ENCODE data around the gene PPFIBP1.
"Not testable (repeated sequence)": the region's sequence is repeated elsewhere in the genome, so short reads cannot be mapped to it uniquely, and the experiment has no call there.

Gene PPFIBP1

DNA sequence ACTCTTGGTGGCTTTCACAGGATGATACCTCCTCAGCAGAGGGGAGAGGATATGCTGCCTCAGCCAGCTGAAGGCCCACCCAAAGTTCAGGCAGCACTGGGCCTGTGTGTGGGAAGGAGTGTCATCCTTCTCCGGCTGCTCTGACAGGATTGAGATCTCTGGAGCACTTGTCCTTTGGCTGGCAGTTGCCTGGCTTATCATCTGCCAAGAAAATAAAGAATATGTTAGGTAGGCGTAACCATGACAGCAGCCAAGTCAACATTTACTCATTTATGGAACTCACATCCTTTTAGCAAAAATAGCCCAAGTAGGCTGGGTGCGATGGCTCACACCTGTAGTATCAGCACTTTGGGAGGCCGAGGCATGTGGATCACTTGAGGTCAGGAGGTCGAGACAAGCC, 68.5 kb downstream of the PPFIBP1 start:
- DNase-seq (ENCODE audit: low read depth) = no peak

DNA sequence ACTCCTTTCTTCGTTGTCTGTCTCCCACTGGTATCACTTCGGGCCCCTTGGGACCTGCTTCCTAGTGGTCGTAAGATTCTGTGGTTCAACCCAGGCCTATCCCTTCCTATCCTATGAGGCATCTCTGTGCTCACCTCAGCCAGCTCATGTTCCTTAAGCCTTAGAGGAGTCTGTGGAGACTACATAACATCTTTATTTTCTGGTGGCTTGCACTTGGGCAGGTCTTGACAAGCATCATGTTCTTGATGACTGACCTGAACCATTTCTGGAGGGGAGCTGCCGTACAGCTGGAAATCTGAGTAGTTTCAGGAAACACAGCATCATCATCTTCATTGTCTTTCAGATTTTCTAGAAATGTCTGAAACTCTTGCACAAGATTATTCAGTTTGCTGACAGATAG, 69.3 kb downstream of the PPFIBP1 start:
- no peak for DNase-seq (ENCODE audit: low read depth)

DNA sequence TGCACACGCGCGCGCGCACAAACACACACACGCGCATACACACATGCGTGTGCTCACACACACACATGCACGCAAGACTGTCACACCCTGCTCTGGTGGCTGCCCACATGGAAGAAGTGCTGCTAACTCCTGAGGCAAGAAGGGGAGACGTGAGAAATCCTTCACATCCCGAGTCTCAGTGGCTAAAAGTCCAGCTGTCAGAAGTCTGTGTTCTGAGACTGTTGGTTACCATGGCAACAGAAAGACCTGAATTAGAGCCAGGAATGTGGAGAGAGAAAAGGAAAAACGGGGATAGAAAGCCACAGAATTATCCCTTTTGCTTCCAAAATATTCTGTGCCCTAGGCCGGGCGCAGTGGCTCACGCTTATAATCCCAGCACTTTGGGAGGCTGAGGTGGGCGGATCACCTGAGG, 71.2 kb downstream of the PPFIBP1 start:
- no peak for DNase-seq (ENCODE audit: low read depth)

GRCh38 chr12:27598866-27599265, 74.9 kb downstream of the PPFIBP1 start:
- DNase-seq (ENCODE audit: low read depth) = not testable (repeated sequence)

DNA sequence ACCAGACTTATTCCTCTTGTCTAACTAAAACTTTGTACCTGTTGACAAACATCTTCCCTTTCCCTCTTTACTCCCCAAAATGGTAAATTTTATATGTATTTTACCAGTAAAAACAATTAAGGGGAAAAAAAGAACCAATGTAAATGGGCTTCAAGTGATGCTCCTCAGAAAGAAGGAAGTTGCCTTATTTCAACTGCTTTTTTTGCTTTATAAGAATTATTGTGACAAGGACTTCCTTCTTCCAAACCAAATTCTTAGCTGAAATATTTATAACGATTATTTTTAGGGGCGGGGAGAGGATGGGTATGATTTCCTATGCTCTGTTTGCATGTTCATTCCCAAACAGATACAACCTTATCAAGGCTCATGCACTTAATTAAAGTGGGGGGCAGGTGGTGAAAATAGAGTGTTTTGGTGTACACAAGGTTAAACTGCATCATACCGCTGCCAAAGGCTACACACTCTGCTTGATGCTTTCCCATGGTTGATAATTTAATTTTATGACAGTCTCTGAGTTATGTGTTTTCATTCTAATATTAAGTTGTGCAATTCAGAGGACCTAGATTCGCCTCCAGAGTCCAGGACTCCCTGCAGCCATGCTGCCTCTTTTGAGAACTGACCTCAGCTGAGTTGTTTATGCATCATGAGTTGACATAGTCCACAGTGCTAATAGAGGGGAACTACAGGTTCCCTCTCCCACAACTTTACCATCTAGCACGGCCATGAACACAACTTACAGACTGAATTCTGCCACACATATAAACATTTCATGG, 77.2 kb downstream of the PPFIBP1 start:
- not testable (repeated sequence) for DNase-seq (ENCODE audit: low read depth)

GRCh38 chr12:27602516-27602915, 78.5 kb downstream of the PPFIBP1 start:
- no peak for DNase-seq (ENCODE audit: low read depth)

- no peak for DNase-seq (ENCODE audit: low read depth)
Observed at GRCh38 chr12:27604431-27604830, 80.4 kb downstream of the PPFIBP1 start.

GRCh38 chr12:27606986-27607385, 83.0 kb downstream of the PPFIBP1 start:
- no peak for DNase-seq (ENCODE audit: low read depth)

- DNase-seq (ENCODE audit: low read depth) = no peak
Observed at GRCh38 chr12:27607591-27607990, 83.6 kb downstream of the PPFIBP1 start.

GRCh38 chr12:27608890-27609289, 84.9 kb downstream of the PPFIBP1 start:
- no peak for DNase-seq (ENCODE audit: low read depth)

DNA sequence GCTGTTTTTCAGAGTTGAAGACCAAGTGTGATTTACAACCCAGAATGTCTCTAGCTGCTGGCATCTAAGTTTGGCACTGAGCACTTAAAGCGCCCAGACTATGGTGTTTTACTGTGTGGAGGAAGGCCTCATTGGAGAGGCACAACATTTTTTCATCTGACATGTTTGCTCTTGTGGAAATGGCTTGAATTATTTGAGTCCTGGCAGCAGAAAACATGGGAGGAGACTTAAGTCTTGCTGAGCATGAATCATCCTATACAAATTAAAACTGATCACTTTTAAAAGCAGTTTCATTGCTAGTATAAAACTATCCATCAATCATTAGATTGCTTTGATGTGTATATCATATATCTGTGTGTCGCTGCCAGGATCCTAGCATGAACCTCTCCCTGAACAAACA, 86.4 kb downstream of the PPFIBP1 start:
- DNase-seq (ENCODE audit: low read depth) = no peak

DNA sequence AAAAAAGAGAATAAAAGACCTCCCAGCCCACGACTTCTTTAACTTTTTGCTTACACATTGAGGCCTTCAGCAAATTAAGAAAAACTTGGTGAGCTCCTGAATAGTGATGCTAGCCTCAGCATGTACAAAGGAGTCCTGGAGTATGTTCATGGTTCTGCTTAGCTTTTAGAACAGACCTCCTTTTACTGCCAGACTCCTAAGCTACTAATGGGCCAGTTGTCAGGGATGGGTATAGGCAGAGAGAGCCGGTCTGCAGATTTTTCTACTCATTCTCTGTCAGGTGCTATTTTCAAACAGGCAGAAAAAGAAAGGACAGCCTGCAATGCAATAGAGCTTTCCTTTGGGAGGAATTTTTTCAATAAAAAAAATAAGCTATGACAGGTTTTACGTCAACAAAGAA, 90.4 kb downstream of the PPFIBP1 start:
- DNase-seq (ENCODE audit: low read depth) = no peak

DNA sequence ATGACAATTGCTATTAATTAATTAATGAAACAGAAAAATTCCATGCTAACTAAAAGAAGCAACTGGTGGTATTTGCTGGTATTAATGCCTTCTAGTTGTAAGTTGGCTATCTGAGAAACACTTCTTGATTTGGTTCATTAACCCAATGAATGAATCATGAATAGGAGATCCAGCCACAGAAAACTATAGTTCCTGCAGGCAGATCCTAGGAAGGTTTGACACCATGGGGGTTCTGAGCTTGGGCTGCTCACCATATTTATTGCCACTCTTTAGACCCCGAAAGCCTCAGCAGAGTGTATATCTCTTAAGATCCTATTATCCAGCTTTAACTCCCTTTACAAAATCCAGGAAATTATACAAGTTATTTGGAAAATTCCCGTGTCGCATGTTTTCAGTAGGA, 90.9 kb downstream of the PPFIBP1 start:
- DNase-seq (ENCODE audit: low read depth) = no peak

DNA sequence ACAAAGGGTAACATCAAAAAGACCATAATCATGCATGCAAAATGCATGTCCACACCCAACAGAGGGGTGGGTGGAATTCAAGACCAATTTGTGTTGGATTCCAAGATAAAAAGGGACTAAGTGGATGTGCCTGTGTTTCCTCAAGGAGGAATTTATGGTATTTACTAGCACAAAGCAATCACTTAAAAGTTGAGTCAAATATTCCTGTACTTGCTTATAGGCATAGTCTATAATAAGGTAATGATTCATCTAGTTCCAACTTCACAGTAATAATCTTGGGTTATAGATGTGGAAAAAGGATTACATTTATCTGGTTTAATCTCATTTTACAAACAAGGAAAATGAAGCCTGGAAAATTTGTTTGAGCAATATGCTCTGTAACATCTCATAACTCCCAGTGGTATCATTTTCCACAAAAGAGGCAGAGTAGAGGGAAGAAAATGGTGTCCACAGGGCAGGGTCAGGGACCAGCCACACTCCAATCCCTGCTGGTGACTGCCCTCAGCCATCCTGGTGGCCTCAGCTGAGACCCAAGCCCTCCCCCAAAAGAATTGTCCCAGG, 91.4 kb downstream of the PPFIBP1 start:
- no peak for DNase-seq (ENCODE audit: low read depth)

- DNase-seq (ENCODE audit: low read depth) = no peak
Observed at GRCh38 chr12:27616356-27617142, 92.5 kb downstream of the PPFIBP1 start.

- DNase-seq (ENCODE audit: low read depth) = no peak
Observed at GRCh38 chr12:27618836-27619235, 94.8 kb downstream of the PPFIBP1 start.

- DNase-seq (ENCODE audit: low read depth) = no peak
Observed at GRCh38 chr12:27619308-27619707, 95.3 kb downstream of the PPFIBP1 start.

DNA sequence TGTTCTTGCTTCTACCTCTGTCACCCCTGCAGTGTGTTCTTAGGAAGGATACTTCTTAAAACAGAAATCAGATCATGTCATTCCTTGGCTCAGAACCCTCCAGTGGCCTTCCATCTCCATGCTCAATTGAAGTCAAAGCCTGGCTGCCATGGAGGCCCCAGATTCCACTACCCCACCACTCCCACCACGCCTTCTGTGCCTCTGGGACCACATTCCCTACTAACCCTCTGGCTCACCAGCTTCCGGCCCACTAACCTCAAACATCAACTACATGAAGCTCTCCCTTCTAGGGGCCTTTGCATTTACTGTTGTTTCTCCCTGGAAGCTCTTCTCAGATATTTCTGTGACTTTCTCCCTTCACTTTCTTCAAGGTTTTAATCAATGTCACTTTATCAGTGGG, 96.1 kb downstream of the PPFIBP1 start:
- no peak for DNase-seq (ENCODE audit: low read depth)

- DNase-seq (ENCODE audit: low read depth) = no peak
Observed at GRCh38 chr12:27622436-27623195, 98.6 kb downstream of the PPFIBP1 start.

DNA sequence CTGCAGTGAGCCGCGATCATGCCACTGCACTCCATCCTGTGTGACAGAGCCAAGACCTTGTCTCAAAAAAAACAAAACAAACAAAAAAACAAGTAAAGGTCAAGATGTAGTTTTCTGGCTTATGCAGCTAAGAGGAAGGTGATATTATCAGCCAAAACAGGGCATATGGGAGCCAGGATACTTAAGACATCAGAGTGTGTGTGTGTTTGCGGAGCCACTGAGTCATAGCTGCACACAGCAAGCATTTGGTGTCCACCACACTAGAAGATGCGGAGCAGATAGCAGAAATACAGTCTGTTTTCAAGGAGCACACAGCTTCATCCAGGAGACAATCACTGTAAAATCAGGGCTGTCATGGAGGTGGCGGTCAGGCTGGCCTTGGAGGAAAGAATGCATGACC, 99.6 kb downstream of the PPFIBP1 start:
- DNase-seq (ENCODE audit: low read depth) = no peak

DNA sequence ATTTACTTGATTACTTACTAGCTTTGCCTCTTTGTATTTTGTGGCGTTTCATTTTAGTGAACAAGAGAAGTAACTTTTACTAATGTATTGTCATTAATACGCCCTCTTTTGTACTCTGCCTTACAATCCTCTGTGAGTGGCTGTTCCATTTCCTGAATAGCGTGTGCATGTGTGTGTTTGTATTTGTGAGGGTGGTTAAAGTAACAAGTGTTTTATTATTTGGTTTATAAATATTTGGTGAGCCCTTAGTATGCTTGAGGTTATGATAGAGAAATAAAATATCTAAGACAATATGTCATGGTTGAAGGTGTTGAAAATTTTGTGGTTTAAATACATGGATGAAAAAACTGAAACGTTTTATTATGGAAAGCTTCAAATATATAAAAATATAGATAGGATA, 100.6 kb downstream of the PPFIBP1 start:
- DNase-seq (ENCODE audit: low read depth) = no peak

- no peak for DNase-seq (ENCODE audit: low read depth)
Observed at GRCh38 chr12:27627123-27627852, 103.3 kb downstream of the PPFIBP1 start.
